ENCODE data around the gene PPP3CB. TPM values are rescaled to one million over a fixed set of nuclear protein-coding genes. Genes with fewer than 3 reads are reported as not detected.

PPP3CB gene
- polyA plus RNA-seq (ENCODE audit: insufficient read depth in 1 of 5, insufficient read length in 5 of 5, low replicate concordance in 1 of 5) = 10 to 100 TPM; 62.8 to 74.8 (median 67.5) TPM
- long read RNA-seq, donor 1, transcript PPP3CB-201 (12 exons, 2,418 nt) = major isoform, 6 of 27 reads
- long read RNA-seq, donor 1, partial matches to known transcripts = 16 of 27 reads
- long read RNA-seq, donor 1, other reads (novel, unspliced or antisense) = 0 of 27 reads
- long read RNA-seq, donor 2, partial matches to known transcripts = 0 of 6 reads
- long read RNA-seq, donor 2, other reads (novel, unspliced or antisense) = 0 of 6 reads
- long read RNA-seq, donor 3, partial matches to known transcripts = 0 of 7 reads
- long read RNA-seq, donor 3, other reads (novel, unspliced or antisense) = 0 of 7 reads
- long read RNA-seq, donor 4, partial matches to known transcripts = 0 of 5 reads
- long read RNA-seq, donor 4, other reads (novel, unspliced or antisense) = 0 of 5 reads
- long read RNA-seq, donor 5, partial matches to known transcripts = 0 of 6 reads
- long read RNA-seq, donor 5, other reads (novel, unspliced or antisense) = 0 of 6 reads
- long read RNA-seq, donor 6, transcript PPP3CB-202 (14 exons, 3,501 nt) = major isoform, 5 of 12 reads
- long read RNA-seq, donor 6, partial matches to known transcripts = 0 of 12 reads
- long read RNA-seq, donor 6, other reads (novel, unspliced or antisense) = 0 of 12 reads
- long read RNA-seq, donor 7, partial matches to known transcripts = 0 of 8 reads
- long read RNA-seq, donor 7, other reads (novel, unspliced or antisense) = 0 of 8 reads
- long read RNA-seq, donor 8, partial matches to known transcripts = 0 of 4 reads
- long read RNA-seq, donor 8, other reads (novel, unspliced or antisense) = 0 of 4 reads

DNA sequence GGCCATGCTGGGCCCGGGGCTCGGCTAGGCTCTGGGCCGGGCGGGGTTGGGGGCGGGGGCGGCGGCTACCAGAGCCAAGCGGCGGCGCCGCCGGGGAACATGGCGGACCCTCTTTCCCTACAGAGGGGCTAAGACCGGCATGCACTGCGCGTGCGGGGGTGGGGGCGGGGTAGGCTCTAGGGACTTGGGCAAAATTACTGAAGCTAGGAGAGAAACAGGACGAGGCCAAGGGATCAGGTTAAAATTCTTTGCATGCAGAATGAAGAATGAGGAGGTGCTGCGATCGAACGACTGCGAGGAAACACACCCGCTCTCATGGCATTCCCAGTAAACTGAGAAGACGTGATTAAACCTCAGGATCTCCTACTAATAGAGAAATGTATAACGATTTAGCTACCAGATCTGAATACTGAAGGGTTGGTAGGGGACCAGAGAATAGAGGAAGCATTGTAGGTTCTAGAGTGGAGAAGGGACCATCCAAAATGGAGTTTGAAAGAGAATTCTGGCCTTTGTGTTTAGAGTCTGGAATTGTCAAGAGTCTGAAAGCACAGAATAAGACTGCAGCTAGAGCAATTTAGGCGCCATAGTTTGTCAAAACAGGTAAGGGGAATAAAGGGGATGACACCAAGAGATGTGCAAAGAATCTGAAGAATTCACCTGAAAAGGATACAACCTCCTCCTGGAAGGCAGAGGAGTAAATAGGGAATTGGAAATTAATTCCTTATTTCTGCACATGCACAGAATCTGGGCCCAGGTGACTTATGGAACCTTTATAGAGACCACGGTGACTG is at the start of gene PPP3CB:
PPP3CB (minus strand) TSS at position 141 of the 791 bp plus-strand sequence; CDS start at position 6, 135 bp downstream.
- peak; percentile 94 for DNase-seq

DNA sequence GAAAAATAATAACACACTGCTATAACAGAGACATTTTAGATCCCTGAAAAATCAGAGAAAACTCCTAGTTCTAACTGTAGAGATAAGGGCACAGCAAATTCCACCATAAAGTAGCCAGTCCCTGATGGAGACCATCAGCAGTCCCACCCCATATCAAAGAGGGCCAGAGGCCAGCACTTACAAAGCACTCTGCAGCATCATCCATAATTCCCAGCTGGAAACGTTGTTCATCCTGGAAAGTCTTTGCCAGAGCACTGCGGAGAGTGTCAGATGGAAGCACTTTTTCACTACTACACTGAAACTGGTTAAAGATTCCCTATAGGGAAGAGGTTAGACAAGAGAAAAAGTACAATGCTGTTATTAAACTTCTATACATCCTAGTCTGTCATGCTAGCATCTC is 49.5 kb upstream of the PPP3CB start:
- no peak for DNase-seq

DNA sequence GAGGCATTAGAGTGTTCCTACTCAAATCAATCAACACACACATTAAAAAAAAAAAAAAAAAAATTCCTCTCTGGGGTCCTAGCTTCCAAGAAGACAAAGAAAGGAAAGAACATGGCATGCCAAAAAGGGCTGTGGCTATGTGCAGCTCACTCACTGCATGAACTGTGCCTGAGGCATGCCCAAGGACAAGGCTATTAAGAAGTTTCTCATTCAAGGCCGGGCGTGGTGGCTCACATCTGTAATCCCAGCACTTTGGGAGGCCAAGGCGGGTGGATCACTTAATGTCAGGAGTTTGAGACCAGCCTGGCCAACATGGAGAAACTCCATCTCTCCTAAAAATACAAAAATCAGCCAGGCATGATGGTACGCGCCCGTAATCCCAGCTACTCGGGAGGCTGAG is 41.9 kb upstream of the PPP3CB start:
- no peak for DNase-seq

DNA sequence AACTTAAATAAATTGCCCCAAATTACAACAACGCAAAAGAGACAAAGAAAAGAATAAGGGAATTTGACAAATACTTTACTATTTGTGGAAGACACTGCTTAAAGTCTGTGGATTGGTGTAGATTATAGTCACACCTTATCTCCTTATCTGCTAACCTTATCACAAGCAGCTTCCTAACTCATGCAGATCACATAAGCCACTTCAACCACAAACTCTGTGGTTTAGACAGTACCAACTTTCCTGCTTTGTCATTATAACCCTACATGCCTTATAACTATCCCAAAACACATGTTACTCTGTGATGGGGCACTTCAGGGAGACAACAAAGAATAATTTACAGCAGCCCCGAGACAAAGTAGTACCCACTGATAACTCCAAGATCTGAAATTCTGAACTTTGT is 41.5 kb upstream of the PPP3CB start:
- DNase-seq = no peak

GRCh38 chr10:73534857-73535256 is 39.0 kb upstream of the PPP3CB start:
- DNase-seq = no peak

DNA sequence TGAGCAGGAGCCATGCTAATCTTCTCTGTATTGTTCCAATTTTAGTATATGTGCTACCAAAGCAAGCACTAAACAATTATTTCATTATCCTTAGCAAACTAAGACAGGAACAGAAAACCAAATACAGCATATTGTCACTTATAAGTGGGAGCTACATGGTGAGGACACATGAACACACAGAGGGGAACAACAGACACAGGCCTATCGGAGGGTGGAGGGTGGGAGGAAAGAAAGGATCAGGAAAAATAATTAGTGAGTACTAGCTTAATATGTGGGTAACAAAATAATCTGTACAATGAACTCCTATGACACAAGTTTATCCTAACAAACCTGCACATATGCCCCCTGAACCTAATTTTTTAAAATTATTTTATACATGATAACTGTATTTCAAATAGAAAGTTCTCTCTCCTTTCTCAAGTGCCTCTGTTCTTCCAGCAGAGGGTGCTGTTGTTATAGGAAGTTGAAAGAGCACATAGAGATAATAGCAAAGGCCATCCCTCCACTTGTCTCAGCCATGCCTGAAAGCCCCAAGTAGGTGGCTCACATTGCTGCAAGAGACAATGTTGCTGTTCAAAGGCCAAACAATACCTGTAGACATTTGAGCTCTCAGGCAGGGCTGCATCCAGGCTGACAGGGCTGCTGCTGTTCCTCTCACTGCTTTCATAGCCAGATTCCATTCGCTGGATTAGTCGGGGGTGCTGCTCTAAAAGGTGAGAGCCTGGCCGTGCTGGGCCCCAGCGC is 33.4 kb upstream of the PPP3CB start:
- peak; percentile 49 to 60 for DNase-seq

GRCh38 chr10:73522263-73522662 is 26.4 kb upstream of the PPP3CB start:
- DNase-seq = no peak

GRCh38 chr10:73519336-73519735 is 23.5 kb upstream of the PPP3CB start:
- no peak for DNase-seq

- no peak for DNase-seq
Observed at GRCh38 chr10:73517166-73517888, 21.5 kb upstream of the PPP3CB start.

GRCh38 chr10:73512207-73512743 is 16.5 kb upstream of the PPP3CB start:
- no peak for DNase-seq

- DNase-seq = no peak
Observed at GRCh38 chr10:73509695-73510094, 13.9 kb upstream of the PPP3CB start.

GRCh38 chr10:73506491-73506890 is 10.7 kb upstream of the PPP3CB start:
- no peak for DNase-seq

GRCh38 chr10:73506074-73506473 is 10.2 kb upstream of the PPP3CB start:
- DNase-seq = no peak

- DNase-seq = no peak
Observed at GRCh38 chr10:73503037-73503436, 7.2 kb upstream of the PPP3CB start.

GRCh38 chr10:73501651-73502050 is 5.8 kb upstream of the PPP3CB start:
- no peak for DNase-seq

DNA sequence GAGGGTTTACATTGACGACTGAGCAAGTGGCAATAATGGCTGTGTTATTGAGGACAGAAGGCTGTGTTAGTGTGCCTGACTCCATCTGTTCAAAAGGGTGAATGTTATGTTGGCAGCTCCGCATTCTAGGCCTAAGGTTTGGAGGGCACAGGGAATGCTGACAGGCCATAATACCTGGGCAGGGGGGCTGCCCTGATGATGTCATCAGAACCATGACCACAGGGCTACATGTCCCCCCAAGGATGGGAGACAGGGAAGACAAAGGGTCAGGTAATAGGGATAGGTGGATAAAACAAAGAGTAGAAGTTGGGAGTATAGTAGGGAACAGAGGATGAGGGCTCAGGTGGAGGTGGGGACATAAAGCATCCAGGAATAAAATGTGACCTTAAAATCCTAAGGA is 1.8 kb upstream of the PPP3CB start:
- no peak for DNase-seq

DNA sequence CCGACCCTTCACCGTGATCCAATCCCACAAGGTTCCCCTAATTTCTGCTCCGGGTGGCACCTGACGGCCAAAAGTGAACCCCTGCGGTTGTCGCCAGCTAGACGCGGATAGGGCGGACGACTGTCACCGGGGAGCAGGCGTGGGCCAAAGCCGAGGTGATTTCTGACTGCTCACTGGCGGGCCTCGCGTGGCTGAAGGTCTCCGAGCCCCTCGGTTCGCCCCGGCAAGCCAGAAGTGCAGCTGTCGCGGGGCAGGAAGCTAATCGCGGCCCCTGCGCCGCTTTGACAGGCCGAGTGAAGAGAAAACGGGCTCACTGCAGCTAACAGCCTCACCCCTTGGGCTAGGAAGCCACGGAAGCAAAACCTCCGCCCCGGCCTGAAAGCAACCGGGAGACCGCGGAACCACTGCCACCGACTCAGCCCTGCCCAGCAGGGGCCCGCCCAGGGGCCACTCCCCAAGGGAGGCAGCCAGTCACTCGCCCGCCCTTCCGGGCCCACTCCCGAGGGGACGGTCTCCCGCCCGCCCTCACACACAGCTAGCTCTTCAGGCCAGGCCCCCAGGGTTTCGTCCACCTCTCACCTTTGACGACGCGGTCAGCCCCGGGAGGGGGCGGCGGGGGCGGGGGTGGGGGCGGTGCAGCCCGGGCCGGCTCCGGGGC is 469 bp downstream of the PPP3CB start:
- peak; percentile 76 to 80 for DNase-seq

DNA sequence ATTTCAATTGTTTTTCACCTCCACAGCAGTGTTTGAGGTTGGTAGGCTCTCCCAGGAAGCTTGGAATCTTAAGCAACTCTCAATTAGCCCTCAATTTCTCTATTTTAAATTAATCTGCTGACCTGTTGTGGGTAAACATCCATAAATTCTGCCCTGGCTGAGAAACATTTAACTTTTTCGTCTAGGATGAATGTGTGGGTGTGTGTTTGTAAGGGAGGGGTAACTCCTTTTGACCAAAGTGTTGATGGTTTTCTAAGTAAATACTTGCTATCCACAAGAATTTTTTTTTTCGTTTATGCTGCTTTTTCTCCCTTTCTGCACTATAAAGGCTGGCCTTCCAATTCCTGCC is 973 bp downstream of the PPP3CB start:
- DNase-seq = peak in 1 of 2 donors; percentile 6

- DNase-seq = no peak
Observed at GRCh38 chr10:73494213-73494612, 1.6 kb downstream of the PPP3CB start.

- DNase-seq = no peak
Observed at GRCh38 chr10:73493781-73494180, 2.0 kb downstream of the PPP3CB start.
